ENCODE results near the gene INTS11.

GRCh38 chr1:1343811-1344421 lies 19.5 kb upstream of the INTS11 start:
- TF ChIP-seq, protein P1, sequence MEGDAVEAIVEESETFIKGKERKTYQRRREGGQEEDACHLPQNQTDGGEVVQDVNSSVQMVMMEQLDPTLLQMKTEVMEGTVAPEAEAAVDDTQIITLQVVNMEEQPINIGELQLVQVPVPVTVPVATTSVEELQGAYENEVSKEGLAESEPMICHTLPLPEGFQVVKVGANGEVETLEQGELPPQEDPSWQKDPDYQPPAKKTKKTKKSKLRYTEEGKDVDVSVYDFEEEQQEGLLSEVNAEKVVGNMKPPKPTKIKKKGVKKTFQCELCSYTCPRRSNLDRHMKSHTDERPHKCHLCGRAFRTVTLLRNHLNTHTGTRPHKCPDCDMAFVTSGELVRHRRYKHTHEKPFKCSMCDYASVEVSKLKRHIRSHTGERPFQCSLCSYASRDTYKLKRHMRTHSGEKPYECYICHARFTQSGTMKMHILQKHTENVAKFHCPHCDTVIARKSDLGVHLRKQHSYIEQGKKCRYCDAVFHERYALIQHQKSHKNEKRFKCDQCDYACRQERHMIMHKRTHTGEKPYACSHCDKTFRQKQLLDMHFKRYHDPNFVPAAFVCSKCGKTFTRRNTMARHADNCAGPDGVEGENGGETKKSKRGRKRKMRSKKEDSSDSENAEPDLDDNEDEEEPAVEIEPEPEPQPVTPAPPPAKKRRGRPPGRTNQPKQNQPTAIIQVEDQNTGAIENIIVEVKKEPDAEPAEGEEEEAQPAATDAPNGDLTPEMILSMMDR (IDR thresholded peaks at IDR 0.05; ENCODE audit: low read depth, low read length, poor library complexity, severe bottlenecking): no peak
- no peak for TF ChIP-seq EZH2phosphoT487 (IDR thresholded peaks at IDR 0.05; ENCODE audit: borderline replicate concordance, low read length)
